Activated gamma-delta T cell treated with Interleukin-2 at 50 U/mL for 16 hours (primary cell): ENCODE data around the gene MPZL1.

Source experiments
- DNase-seq: peaks from one replicate; pipeline ENCODE4 v3.0.0-alpha.2; 2020

The MPZL1 gene

GRCh38 chr1:167721617-167722151 lies at the start of gene MPZL1:
MPZL1 (plus strand) TSS chr1:167721982; CDS start chr1:167722152, 170 bp downstream.
- DNase-seq: peak; percentile 90

DNA sequence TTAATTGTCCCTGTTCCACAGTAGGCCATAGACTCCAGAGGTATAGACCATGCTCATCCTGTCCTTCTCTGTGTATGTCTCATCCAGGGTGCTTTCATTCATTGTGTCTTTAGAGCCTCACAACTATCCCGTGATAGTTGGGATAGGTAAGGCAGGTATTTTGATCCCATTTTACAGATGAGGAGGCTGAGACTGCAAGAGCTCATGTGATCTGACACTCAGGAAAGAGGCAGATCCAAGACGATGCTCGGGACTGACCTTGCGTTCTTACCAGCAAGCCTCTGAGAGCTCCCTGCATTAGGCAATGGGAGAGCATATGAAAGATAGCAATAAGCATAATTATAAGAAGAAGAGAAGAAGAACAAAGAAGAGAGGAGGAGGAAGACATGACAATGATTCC lies 49.0 kb upstream of the MPZL1 start:
- DNase-seq: no peak

- DNase-seq: no peak
Observed at GRCh38 chr1:167673265-167673664, 48.5 kb upstream of the MPZL1 start.

DNA sequence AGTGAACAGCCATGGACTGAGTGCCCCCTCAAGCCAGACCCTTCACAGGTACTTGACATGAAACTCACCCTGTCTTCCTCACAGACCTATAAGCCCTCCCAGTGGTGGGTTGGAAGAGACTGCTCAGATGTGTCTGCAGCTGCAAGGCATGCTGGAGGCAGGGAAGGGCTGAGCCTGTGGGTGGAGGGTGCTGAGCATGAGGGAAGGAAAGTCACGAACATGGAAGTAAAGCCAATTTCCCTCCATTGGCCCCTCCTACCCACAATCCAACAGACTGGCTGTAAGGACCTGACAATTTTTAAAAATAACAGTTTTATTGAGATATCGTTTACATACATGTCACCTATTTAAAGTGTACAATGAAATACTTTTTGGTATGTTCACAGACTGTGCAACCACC lies 47.6 kb upstream of the MPZL1 start:
- no peak for DNase-seq

DNA sequence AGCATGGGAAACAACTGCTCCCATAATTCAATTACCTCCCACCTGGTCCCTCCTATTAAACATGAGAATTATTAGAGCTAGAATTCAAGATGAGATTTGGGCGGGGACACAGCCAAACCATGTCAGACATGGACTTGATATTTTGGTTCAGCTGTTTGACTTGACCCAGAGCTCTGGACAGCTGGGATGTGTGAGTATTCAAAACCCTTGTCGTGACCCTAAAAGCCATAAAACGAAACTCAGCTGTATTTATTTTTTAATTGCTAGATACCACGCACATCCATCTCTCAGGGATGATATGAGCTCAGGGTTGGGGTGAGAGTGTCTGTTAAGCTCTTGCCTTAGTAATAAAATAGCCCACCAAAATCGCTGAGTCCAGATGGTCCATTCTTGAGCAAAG lies 46.3 kb upstream of the MPZL1 start:
- DNase-seq: no peak

- DNase-seq: no peak
Observed at GRCh38 chr1:167676205-167676915, 45.4 kb upstream of the MPZL1 start.

- no peak for DNase-seq
Observed at GRCh38 chr1:167676916-167677848, 44.6 kb upstream of the MPZL1 start.

GRCh38 chr1:167678422-167678821 lies 43.4 kb upstream of the MPZL1 start:
- DNase-seq: no peak

DNA sequence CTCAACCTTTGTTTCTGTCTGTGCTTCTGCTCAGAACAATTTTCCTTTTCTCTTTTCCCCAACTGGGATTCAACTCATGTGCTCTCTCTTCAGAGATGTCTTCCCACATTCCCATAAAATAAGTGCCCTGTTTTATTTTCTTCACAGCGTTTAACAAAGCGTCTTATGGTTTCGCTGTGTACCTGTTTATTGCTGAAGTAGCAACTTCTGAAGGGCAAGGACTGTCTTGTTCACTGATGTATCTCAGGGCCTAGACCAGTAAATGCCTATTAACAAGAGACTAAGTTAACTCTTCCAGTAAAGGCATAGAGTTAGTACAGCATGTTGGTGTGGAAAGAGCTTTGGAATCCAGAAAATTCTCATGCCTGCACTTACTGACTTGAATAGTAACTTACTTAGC lies 42.9 kb upstream of the MPZL1 start:
- no peak for DNase-seq

GRCh38 chr1:167679714-167680113 lies 42.1 kb upstream of the MPZL1 start:
- DNase-seq: no peak

DNA sequence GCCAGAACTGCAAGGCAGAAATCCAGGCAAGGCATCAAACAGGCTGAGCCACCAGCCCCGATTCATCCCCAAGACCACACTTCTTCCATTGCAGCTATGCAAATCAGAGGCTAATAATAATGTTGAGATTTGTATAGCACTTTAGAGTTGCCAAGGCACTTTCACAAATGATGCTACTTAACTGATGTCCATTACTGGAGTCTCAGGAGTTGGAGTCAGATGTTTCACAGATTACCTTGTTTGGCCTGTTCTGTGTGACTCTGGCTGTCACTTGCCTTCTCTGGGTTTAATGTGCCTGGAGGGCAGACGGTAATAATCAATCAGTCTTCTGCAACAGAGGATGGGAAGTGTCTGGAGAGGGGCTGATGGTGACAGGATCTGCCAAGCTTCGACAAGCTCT lies 40.8 kb upstream of the MPZL1 start:
- no peak for DNase-seq

DNA sequence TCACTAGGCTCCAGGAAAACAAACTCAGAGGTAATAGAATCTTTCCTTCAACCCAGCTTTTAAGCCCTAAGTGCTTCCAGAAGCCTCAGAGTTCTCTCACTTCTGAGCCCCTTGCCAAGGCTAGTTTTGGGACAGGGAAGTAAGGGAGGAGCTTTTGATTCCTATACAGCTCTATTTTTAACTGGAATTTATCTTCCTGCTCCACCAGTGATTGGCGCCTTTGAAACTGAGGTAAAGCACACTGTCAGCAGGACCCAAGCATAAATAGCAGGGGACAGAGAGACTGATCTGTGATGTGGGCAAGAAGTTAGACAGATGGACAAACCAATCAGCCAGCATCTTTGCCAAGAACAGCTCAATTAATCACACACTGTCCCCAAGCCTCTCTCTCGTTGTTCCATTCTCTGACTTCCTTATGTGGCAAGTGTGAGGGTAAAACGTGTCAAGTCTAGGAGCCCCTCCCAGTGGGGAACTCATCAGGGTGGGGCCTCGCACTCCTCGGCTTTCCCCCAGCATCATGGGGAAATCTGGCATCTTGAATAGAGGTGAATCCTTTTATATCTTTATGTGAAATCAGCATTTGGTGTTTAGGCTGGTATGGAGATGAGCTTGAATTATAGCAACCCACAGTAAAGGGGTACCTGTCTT lies 40.2 kb upstream of the MPZL1 start:
- DNase-seq: no peak

DNA sequence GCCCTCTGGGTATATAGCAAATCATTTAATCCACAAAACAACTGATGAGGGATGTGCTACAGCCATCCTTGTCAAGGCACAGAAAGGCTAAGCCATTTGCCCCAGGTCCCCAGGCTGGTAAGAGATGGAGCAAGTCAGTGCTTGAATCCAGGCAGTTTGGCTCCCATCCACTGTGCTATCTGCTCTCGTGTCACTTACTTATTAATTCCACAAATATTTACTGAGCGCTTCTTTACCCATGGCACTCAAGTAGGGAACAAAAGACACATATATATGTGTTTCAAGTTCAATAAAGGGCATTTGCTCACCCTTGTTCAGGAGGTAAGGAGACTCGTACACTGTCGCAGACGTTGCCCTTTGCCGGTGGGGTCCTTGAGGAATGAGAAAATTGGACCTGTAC lies 38.6 kb upstream of the MPZL1 start:
- no peak for DNase-seq

- no peak for DNase-seq
Observed at GRCh38 chr1:167683641-167684502, 37.9 kb upstream of the MPZL1 start.

DNA sequence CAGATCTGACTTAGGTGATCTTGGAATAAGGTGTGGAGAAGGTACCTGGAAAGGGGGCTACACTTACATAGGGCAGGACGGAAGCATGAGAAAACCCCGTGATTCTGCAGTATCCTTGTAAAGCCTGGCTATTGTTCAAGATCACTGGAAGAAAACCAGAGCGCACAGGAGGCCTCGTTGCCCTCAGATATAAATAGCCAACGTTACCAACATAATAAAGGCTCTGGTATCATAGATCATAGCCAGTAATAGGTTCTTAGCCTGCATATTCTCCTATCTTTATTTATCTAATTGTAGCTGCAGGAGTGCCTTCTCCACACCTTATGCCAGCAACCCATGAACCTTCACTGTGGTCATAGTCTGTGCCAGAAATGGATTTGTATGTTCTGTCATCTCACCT lies 35.9 kb upstream of the MPZL1 start:
- DNase-seq: no peak

- peak; percentile 82 for DNase-seq
Observed at GRCh38 chr1:167687919-167688519, 33.8 kb upstream of the MPZL1 start.

DNA sequence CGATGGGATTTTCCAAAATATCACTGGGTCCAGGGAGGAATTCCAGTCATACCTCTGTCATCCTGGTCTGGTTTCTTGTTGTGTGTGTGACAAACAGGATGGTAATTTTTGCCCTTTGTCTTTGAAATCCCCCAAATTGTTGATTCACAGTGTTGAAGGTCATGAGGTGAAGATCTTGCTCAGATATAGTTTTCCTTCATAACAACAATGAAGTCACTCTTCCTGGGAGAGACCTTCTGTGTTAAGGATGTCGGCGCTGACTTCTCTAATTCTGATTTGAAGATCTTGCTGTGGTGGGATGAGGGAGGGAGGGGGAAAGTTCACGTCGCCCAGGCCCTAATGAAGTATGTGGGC lies 32.2 kb upstream of the MPZL1 start:
- no peak for DNase-seq

DNA sequence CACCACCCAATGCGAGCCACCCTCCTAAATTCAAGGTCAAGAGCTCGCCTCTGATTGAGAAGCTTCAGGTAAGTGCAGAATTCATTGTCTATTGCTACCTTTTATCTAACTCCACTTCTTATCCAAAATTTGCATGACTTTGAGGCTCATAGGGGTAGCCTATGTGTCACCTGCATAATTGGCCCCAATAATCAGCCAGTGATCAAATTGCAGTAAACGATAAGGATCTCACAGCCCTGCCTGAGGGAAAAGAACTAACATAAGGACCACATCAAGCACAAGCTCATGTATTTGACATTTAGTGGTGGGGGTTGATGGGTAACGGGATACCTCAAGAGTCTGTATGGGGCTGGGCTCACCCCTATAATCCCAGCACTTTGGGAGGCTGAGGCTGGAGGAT lies 31.7 kb upstream of the MPZL1 start:
- DNase-seq: no peak

DNA sequence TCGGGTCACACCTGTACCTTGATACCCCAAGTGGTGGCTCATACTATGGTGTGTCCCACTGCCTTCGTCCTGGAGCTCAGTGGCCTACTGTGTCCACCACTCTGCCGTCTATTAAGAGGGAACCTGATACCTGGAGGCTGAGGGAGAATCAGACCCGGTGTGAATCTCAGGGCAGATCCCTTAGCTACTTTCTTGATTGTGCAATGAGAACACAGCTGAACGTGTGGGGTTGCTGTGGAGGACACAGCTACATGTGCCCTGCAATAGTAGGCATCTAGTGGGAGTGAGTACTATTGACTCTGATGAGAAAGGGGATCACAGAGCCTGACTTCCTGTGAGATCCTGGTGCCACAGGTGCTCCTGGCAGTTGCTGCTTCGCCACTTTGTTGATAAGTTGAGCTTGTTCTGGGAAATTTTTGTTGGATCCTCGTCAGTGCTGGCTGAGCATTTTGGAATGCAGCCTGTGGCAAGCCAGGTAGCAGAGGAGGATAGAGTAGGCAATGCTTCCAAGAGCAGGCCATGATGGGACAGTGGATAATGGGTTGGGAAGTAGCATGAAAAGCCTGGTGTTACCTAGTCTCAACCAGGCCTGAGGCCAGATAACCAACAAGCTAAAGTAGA lies 28.2 kb upstream of the MPZL1 start:
- DNase-seq: no peak

- DNase-seq: no peak
Observed at GRCh38 chr1:167694691-167695090, 27.1 kb upstream of the MPZL1 start.

DNA sequence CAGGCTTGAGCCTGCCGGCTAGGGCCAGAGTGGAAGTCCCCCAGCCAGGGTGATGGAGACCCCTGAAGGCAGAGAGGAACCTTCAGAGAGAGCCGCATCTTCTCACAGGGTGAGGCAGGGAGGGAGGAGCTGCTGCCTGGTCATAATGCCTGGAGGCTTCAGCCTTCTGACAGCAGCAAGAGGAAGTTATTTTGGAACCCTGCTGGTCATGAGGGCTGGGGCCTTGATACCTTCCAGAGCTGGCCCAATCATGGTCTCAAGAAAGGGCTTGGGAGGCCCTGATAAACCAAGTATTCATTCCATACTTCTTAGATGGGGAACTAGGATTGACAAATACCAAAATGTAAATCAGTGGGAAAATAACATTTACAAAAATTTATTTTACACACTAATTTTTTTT lies 26.6 kb upstream of the MPZL1 start:
- no peak for DNase-seq
